Stimulated activated CD4-positive, alpha-beta T cell treated with anti-CD3 and anti-CD28 coated beads, Interleukin-1b, Interleukin-23, amount 100 ng/mL, for 1 hour (primary cell): ENCODE results near the gene LOXL1.

Experiments
- DNase-seq, 2 donors: peaks; one replicate each; pipeline ENCODE4 v3.0.0-alpha.2; 2020; ENCODE audit warnings: low read depth in 2 of 2

The LOXL1 gene

GRCh38 chr15:73926219-73927002 is at the start of gene LOXL1:
Gene LOXL1 (plus strand): TSS chr15:73926462. CDS start chr15:73926784, 322 bp downstream.
- DNase-seq: no peak

GRCh38 chr15:73879426-73879825 is 46.8 kb upstream of the LOXL1 start:
- no peak for DNase-seq

- DNase-seq: no peak
These were observed 44.5 kb upstream of the LOXL1 start for GRCh38 chr15:73881579-73882320.

- no peak for DNase-seq
These were observed 43.4 kb upstream of the LOXL1 start for GRCh38 chr15:73882761-73883419.

GRCh38 chr15:73884159-73884558 is 42.1 kb upstream of the LOXL1 start:
- no peak for DNase-seq

- no peak for DNase-seq
These were observed 40.1 kb upstream of the LOXL1 start for GRCh38 chr15:73885954-73886700.

GRCh38 chr15:73886717-73887345 is 39.4 kb upstream of the LOXL1 start:
- DNase-seq: no peak

GRCh38 chr15:73887481-73887880 is 38.8 kb upstream of the LOXL1 start:
- DNase-seq: no peak

- DNase-seq: no peak
These were observed 37.8 kb upstream of the LOXL1 start for GRCh38 chr15:73888224-73889041.

GRCh38 chr15:73889053-73889761 is 37.1 kb upstream of the LOXL1 start:
- no peak for DNase-seq

- no peak for DNase-seq
These were observed 36.5 kb upstream of the LOXL1 start for GRCh38 chr15:73889762-73890124.

- DNase-seq: no peak
These were observed 34.6 kb upstream of the LOXL1 start for GRCh38 chr15:73891328-73892315.

GRCh38 chr15:73892446-73893226 is 33.6 kb upstream of the LOXL1 start:
- no peak for DNase-seq

- no peak for DNase-seq
These were observed 32.0 kb upstream of the LOXL1 start for GRCh38 chr15:73894133-73894814.

GRCh38 chr15:73897441-73898261 is 28.6 kb upstream of the LOXL1 start:
- DNase-seq: peak in 1 of 2 donors; percentile 12
